Naive thymus-derived CD4-positive, alpha-beta T cell (primary cell): Measurements from ENCODE around the gene MAP2K1. TPM values are rescaled to one million over a fixed set of nuclear protein-coding genes. Genes with fewer than 3 reads are reported as not detected.
"Not testable (repeated sequence)": the region's sequence is repeated elsewhere in the genome, so short reads cannot be mapped to it uniquely, and the experiment has no call there.

Experiments used
- ATAC-seq: fragments of 150-1000 bp; cut with Tn5 transposase; 2 replicates; pipeline ENCODE4 v1.10.0; 2021; ENCODE audit warnings: mild to moderate bottlenecking, moderate library complexity
- CTCF ChIA-PET: fragments of 350-600 bp; sonication (Branson Sonifier 250); formaldehyde crosslinking; loops from one replicate; lab custom pipeline; 2021; ENCODE audit warnings: antibody characterized with exemption; lab: Charles Lee
- POLR2A ChIA-PET: fragments of 350-600 bp; sonication (Branson Sonifier 250); formaldehyde crosslinking; loops from one replicate; lab custom pipeline; 2021; ENCODE audit warnings: antibody characterized with exemption, inconsistent platforms; lab: Charles Lee
- DNase-seq, 9 donors: peaks; one replicate each; pipeline versions ENCODE4 v3.0.0 to v3.0.0-alpha.2; 2020 to 2022; ENCODE audit warnings: mixed read lengths in 1 of 9
- H3K27ac ChIP-seq: one replicate; pipeline ENCODE4 v1.7.0; 2013; ENCODE audit warnings: mild to moderate bottlenecking, low read depth, low read length, moderate library complexity
- H3K27me3 ChIP-seq, 2 donors: one replicate each; pipeline ENCODE4 v1.7.0; 2013; ENCODE audit warnings: low read length in 2 of 2, mild to moderate bottlenecking in 2 of 2, moderate library complexity in 2 of 2; ENCODE audit not compliant: control insufficient read depth in 2 of 2, insufficient read depth in 2 of 2
- H3K36me3 ChIP-seq, 3 experiments: 1 replicate in 2 of 3; 2 replicates in 1 of 3; pipeline ENCODE4 v1.7.0; 2013; ENCODE audit warnings: low read length in 3 of 3, mild to moderate bottlenecking in 3 of 3, moderate library complexity in 1 of 3; ENCODE audit not compliant: insufficient read depth in 3 of 3, control insufficient read depth in 2 of 3
- H3K4me1 ChIP-seq, 2 donors: one replicate each; pipeline ENCODE4 v1.7.0; 2013; ENCODE audit warnings: low read length in 2 of 2, mild to moderate bottlenecking in 2 of 2, moderate library complexity in 1 of 2; ENCODE audit not compliant: control insufficient read depth in 2 of 2, insufficient read depth in 2 of 2
- H3K4me3 ChIP-seq: 2 replicates; pipeline ENCODE4 v1.7.0; 2013; ENCODE audit warnings: mild to moderate bottlenecking, low read length
- H3K9me3 ChIP-seq, 3 experiments: 1 replicate in 2 of 3; 2 replicates in 1 of 3; pipeline ENCODE4 v1.7.0; 2013; ENCODE audit warnings: low read length in 3 of 3; ENCODE audit not compliant: control insufficient read depth in 2 of 3
- H3K27ac Mint-ChIP-seq, 9 donors: one replicate each; pipeline ENCODE4 v1.8.0; 2020 to 2022; ENCODE audit warnings: mixed read lengths in 9 of 9, mild to moderate bottlenecking in 8 of 9, moderate library complexity in 5 of 9, inconsistent platforms in 2 of 9
- H3K27me3 Mint-ChIP-seq, 5 donors: one replicate each; pipeline ENCODE4 v1.8.0; 2021 to 2022; ENCODE audit warnings: mixed read lengths in 5 of 5, mild to moderate bottlenecking in 1 of 5
- H3K36me3 Mint-ChIP-seq, 5 donors: one replicate each; pipeline ENCODE4 v1.8.0; 2020 to 2022; ENCODE audit warnings: mixed read lengths in 5 of 5, mild to moderate bottlenecking in 3 of 5, inconsistent platforms in 1 of 5
- H3K4me1 Mint-ChIP-seq, 7 donors: one replicate each; pipeline ENCODE4 v1.8.0; 2020 to 2022; ENCODE audit warnings: mixed read lengths in 7 of 7, mild to moderate bottlenecking in 3 of 7, inconsistent platforms in 1 of 7
- H3K4me3 Mint-ChIP-seq, 10 donors: one replicate each; pipeline ENCODE4 v1.8.0; 2020 to 2022; ENCODE audit warnings: mild to moderate bottlenecking in 10 of 10, mixed read lengths in 10 of 10, moderate library complexity in 6 of 10, inconsistent platforms in 2 of 10
- H3K9me3 Mint-ChIP-seq, 11 donors: one replicate each; pipeline ENCODE4 v1.8.0; 2020 to 2022; ENCODE audit warnings: mixed read lengths in 11 of 11, mild to moderate bottlenecking in 4 of 11, inconsistent platforms in 1 of 11, moderate library complexity in 1 of 11
- intact Hi-C, 2 donors: fragments of 100-400 bp; cut with micrococcal nuclease; formaldehyde crosslinking; loops; one replicate each; pipeline ENCODE4 v1.15.1; 2023
- polyA plus RNA-seq, 2 donors: library from polyadenylated mRNA; unstranded; fragments of 300-500 nt; fragmentation: Illumina TruSeq; gene quantifications; one replicate each; pipeline ENCODE4 v1.2.3, GENCODE V29; 2021
- total RNA-seq, 6 experiments: library from RNA in 5 of 6; stranded (reverse) in 5 of 6; gene quantifications; 1 replicate in 5 of 6; 2 replicates in 1 of 6; pipeline ENCODE4 v1.2.3 and lab custom pipeline; 2021 to 2026

MAP2K1 gene
- total and polyA plus RNA-seq, 7 experiments from 2014 or later: 37.2 to 97.2 (median 46.9) TPM

- ATAC-seq, H3K27me3 Mint-ChIP-seq, H3K27ac ChIP-seq, H3K36me3 ChIP-seq, H3K4me1 Mint-ChIP-seq, H3K27me3 ChIP-seq, H3K4me3 Mint-ChIP-seq, H3K4me3 ChIP-seq, intact Hi-C loops, H3K36me3 Mint-ChIP-seq, H3K4me1 ChIP-seq, H3K9me3 Mint-ChIP-seq, DNase-seq, POLR2A ChIA-PET, H3K27ac Mint-ChIP-seq, H3K9me3 ChIP-seq: not testable (repeated sequence)
- CTCF ChIA-PET: interaction anchor here (0.7 kb wide), 1 partner anchor 26 kb away, joined by 4 read pairs; no protein-coding TSS in a partner anchor
These were observed 24.8 kb upstream of the MAP2K1 start for GRCh38 chr15:66361745-66362460.

GRCh38 chr15:66362776-66363175, 23.9 kb upstream of the MAP2K1 start:
- H3K27me3 ChIP-seq: no peaks in the 10 kb centered on the region
- no peak overlapping the region for H3K27ac ChIP-seq
- Mint-ChIP-seq H3K36me3 (no peaks in the 10 kb centered on the region), H3K27ac (no peak overlapping the region), H3K9me3 (no peaks in the 10 kb centered on the region), H3K27me3 (no peaks in the 10 kb centered on the region), H3K4me1 (no peaks in the 10 kb centered on the region), H3K4me3 (no peak overlapping the region)
- no peaks in the 10 kb centered on the region for H3K4me1 ChIP-seq
- POLR2A ChIA-PET: no interaction called here
- no peak for ATAC-seq
- CTCF ChIA-PET: no interaction called here
- H3K36me3 ChIP-seq: no peaks in the 10 kb centered on the region
- no peak for DNase-seq
- intact Hi-C loops: no loop called here
- no peak overlapping the region for H3K4me3 ChIP-seq
- H3K9me3 ChIP-seq: no peaks in the 10 kb centered on the region

GRCh38 chr15:66364944-66365528, 21.7 kb upstream of the MAP2K1 start:
- Mint-ChIP-seq H3K4me1 (peaks cover 7 to 9% (median 8%) of the 10 kb centered on the region in 7 donors), H3K9me3 (no peaks in the 10 kb centered on the region), H3K27ac (no peak overlapping the region), H3K36me3 (no peaks in the 10 kb centered on the region), H3K4me3 (no peak overlapping the region), H3K27me3 (no peaks in the 10 kb centered on the region)
- intact Hi-C loops: no loop called here
- Histone ChIP-seq H3K4me3 (no peak overlapping the region), H3K27ac (no peak overlapping the region), H3K9me3 (no peaks in the 10 kb centered on the region), H3K27me3 (no peaks in the 10 kb centered on the region), H3K4me1 (peaks cover 6% of the 10 kb centered on the region in 2 donors), H3K36me3 (no peaks in the 10 kb centered on the region)
- POLR2A ChIA-PET: interaction anchor here (0.7 kb wide), 1 partner anchor 10 kb away, joined by 3 read pairs; no protein-coding TSS in a partner anchor
- CTCF ChIA-PET: no interaction called here
- no peak for ATAC-seq
- no peak for DNase-seq

GRCh38 chr15:66369773-66370651, 16.7 kb upstream of the MAP2K1 start:
- Mint-ChIP-seq H3K4me1 (peaks cover 10 to 22% (median 15%) of the 10 kb centered on the region in 7 donors), H3K36me3 (peaks cover 0 to 3% (median 0%) of the 10 kb centered on the region in 5 donors), H3K9me3 (peaks cover 0 to 7% (median 3%) of the 10 kb centered on the region in 11 donors), H3K4me3 (peak overlapping the region; percentile 3 to 87 (median 80)), H3K27ac (peak overlapping the region; percentile 53 to 93 (median 84)), H3K27me3 (no peaks in the 10 kb centered on the region)
- Histone ChIP-seq H3K27me3 (no peaks in the 10 kb centered on the region), H3K4me3 (peak overlapping the region; percentile 48), H3K4me1 (peaks cover 7 to 11% of the 10 kb centered on the region in 2 donors), H3K36me3 (no peaks in the 10 kb centered on the region), H3K27ac (peak overlapping the region; percentile 52), H3K9me3 (peaks cover 0 to 3% (median 0%) of the 10 kb centered on the region in 3 experiments)
- CTCF ChIA-PET: interaction anchor here (1.3 kb wide), 1 partner anchor 43 kb away, joined by 3 read pairs; no protein-coding TSS in a partner anchor
- DNase-seq: peak in 1 of 9 donors; percentile 29
- POLR2A ChIA-PET: no interaction called here
- peak; percentile 50 for ATAC-seq
- intact Hi-C loops: loop anchor here in 1 of 2 donors (1.0 to 2.0 kb wide), 2 partner anchors 13 to 16 kb away; partner anchors contain the start of genes MAP2K1 and TIPIN

- Mint-ChIP-seq H3K36me3 (peaks cover 0 to 6% (median 0%) of the 10 kb centered on the region in 5 donors), H3K9me3 (peaks cover 0 to 9% (median 3%) of the 10 kb centered on the region in 11 donors), H3K27ac (no peak overlapping the region), H3K27me3 (no peaks in the 10 kb centered on the region), H3K4me3 (no peak overlapping the region), H3K4me1 (peaks cover 10 to 22% (median 15%) of the 10 kb centered on the region in 7 donors)
- H3K9me3 ChIP-seq: peaks cover 0 to 3% (median 0%) of the 10 kb centered on the region in 3 experiments
- H3K27ac ChIP-seq: no peak overlapping the region
- intact Hi-C loops: no loop called here
- ChIA-PET POLR2A (no interaction called here), CTCF (no interaction called here)
- H3K4me3 ChIP-seq: no peak overlapping the region
- DNase-seq (no peak), ATAC-seq (no peak)
- peaks cover 7 to 11% of the 10 kb centered on the region in 2 donors for H3K4me1 ChIP-seq
- H3K36me3 ChIP-seq: no peaks in the 10 kb centered on the region
- H3K27me3 ChIP-seq: no peaks in the 10 kb centered on the region
These were observed 12.5 kb upstream of the MAP2K1 start for GRCh38 chr15:66374179-66374578.

- Histone ChIP-seq H3K36me3 (no peaks in the 10 kb centered on the region), H3K9me3 (peaks cover 0 to 3% (median 0%) of the 10 kb centered on the region in 3 experiments), H3K4me3 (no peak overlapping the region), H3K27me3 (no peaks in the 10 kb centered on the region), H3K27ac (no peak overlapping the region), H3K4me1 (no peaks in the 10 kb centered on the region)
- Mint-ChIP-seq H3K27ac (no peak overlapping the region), H3K9me3 (peaks cover 0 to 9% (median 3%) of the 10 kb centered on the region in 11 donors), H3K36me3 (peaks cover 0 to 6% (median 0%) of the 10 kb centered on the region in 5 donors), H3K27me3 (no peaks in the 10 kb centered on the region), H3K4me1 (peaks cover 0 to 5% (median 0%) of the 10 kb centered on the region in 7 donors), H3K4me3 (no peak overlapping the region)
- DNase-seq: no peak
- no peak for ATAC-seq
- ChIA-PET CTCF (no interaction called here), POLR2A (interaction anchor here (0.6 to 1.3 kb wide), 2 partner anchors 125 to 274 kb away, joined by 3 to 4 read pairs; no protein-coding TSS in a partner anchor)
- intact Hi-C loops: no loop called here
These were observed 7.8 kb upstream of the MAP2K1 start for GRCh38 chr15:66378814-66379430.
